Neural progenitor cell (in vitro differentiated cells): Measurements from ENCODE around the gene ANO2.

Experiments
- EZH2 ChIP-seq: fragments of 200-600 bp; sonication (generic); IDR thresholded peaks from 2 replicates; pipeline ENCODE4 v1.6.1; 2017; ENCODE audit warnings: antibody characterized with exemption, mild to moderate bottlenecking, moderate library complexity
- TF ChIP-seq, protein P1 (sequence below): fragments of 200-600 bp; sonication (generic); IDR thresholded peaks from 2 replicates; pipeline ENCODE4 v1.5.1; 2017; ENCODE audit warnings: antibody characterized with exemption, mild to moderate bottlenecking

DNA sequence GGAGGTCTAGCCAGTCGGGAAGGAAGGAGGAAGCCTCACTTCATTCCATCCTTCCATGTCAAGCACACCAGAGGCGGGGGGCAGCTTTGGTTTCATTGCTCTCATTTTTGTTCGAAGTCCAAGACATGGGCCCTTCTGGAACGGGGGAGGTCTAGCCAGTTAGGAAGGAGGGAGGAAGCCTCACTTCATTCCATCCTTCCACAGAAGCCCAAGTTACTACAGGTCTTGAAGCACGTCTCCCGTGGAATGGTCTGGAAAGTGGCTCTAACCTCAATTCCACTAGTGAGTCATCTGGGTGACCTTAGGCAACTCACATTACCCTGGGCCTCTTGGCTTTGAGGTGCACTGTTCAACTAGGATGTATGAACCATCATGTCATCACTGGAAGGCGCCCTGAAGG lies 356.9 kb downstream of the ANO2 start:
- no peak for TF ChIP-seq EZH2
- TF ChIP-seq, protein P1, sequence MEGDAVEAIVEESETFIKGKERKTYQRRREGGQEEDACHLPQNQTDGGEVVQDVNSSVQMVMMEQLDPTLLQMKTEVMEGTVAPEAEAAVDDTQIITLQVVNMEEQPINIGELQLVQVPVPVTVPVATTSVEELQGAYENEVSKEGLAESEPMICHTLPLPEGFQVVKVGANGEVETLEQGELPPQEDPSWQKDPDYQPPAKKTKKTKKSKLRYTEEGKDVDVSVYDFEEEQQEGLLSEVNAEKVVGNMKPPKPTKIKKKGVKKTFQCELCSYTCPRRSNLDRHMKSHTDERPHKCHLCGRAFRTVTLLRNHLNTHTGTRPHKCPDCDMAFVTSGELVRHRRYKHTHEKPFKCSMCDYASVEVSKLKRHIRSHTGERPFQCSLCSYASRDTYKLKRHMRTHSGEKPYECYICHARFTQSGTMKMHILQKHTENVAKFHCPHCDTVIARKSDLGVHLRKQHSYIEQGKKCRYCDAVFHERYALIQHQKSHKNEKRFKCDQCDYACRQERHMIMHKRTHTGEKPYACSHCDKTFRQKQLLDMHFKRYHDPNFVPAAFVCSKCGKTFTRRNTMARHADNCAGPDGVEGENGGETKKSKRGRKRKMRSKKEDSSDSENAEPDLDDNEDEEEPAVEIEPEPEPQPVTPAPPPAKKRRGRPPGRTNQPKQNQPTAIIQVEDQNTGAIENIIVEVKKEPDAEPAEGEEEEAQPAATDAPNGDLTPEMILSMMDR, result no peak
